IMR-90 (cell line): ENCODE results near the gene GDF10.

Experiments
- CEBPB ChIP-seq: IDR thresholded peaks from 2 replicates; pipeline ENCODE4 v1.6.1; 2012; ENCODE audit warnings: low read depth, low read length, improper control_type of control experiment
- CHD1 ChIP-seq: IDR thresholded peaks from 2 replicates; pipeline ENCODE4 v1.6.1; 2012; ENCODE audit warnings: low read depth, low read length, improper control_type of control experiment
- CTCF ChIP-seq: conservative IDR thresholded peaks from 2 replicates; pipeline ENCODE4 v1.5.1; 2012; ENCODE audit warnings: mild to moderate bottlenecking, low read depth, low read length, improper control_type of control experiment
- FOS ChIP-seq: fragments of 150-350 bp; IDR thresholded peaks from 2 replicates; pipeline ENCODE4 v1.6.1; 2016; ENCODE audit warnings: low read depth, low read length
- MAFK ChIP-seq: IDR thresholded peaks from 2 replicates; pipeline ENCODE4 v1.6.1; 2012; ENCODE audit warnings: low read depth, low read length, improper control_type of control experiment
- MXI1 ChIP-seq: IDR thresholded peaks from 2 replicates; pipeline ENCODE4 v1.6.1; 2012; ENCODE audit warnings: low read depth, mild to moderate bottlenecking, low read length, moderate library complexity, borderline replicate concordance
- NFE2L2 ChIP-seq: fragments of 150-350 bp; IDR thresholded peaks from 2 replicates; pipeline ENCODE4 v1.6.1; 2016; ENCODE audit warnings: low read depth, mild to moderate bottlenecking, low read length
- POLR2A ChIP-seq: IDR thresholded peaks from 2 replicates; pipeline ENCODE4 v1.6.1; 2012; ENCODE audit warnings: mild to moderate bottlenecking, low read depth, low read length
- RAD21 ChIP-seq: IDR thresholded peaks from 2 replicates; pipeline ENCODE4 v1.6.1; 2012; ENCODE audit warnings: low read length, improper control_type of control experiment
- RCOR1 ChIP-seq: IDR thresholded peaks from 2 replicates; pipeline ENCODE4 v1.6.1; 2012; ENCODE audit warnings: mild to moderate bottlenecking, low read length, improper control_type of control experiment; ENCODE audit not compliant: insufficient replicate concordance
- SMC3 ChIP-seq: fragments of 150-350 bp; IDR thresholded peaks from 2 replicates; pipeline ENCODE4 v1.6.1; 2016; ENCODE audit warnings: low read depth, mild to moderate bottlenecking, antibody characterized with exemption, low read length, moderate library complexity
- USF2 ChIP-seq: fragments of 150-350 bp; IDR thresholded peaks from 2 replicates; pipeline ENCODE4 v1.6.1; 2017; ENCODE audit warnings: mild to moderate bottlenecking, antibody characterized with exemption, low read length, low read depth

GRCh38 chr10:47334466-47335295 is 34.7 kb downstream of the GDF10 start:
- TF ChIP-seq POLR2A = no peak
- TF ChIP-seq CTCF = no peak
- TF ChIP-seq USF2 = no peak
- no peak for TF ChIP-seq CEBPB
- TF ChIP-seq SMC3 = no peak
- no peak for TF ChIP-seq NFE2L2
- no peak for TF ChIP-seq MXI1
- no peak for TF ChIP-seq RAD21
- no peak for TF ChIP-seq FOS
- no peak for TF ChIP-seq RCOR1
- TF ChIP-seq CHD1 = no peak
- no peak for TF ChIP-seq MAFK
